Uterus (tissue), 2 donors: Measurements from ENCODE around the gene WDR36.

Experiments
- POLR2A ChIP-seq, 2 donors: fragments of 450-650 bp; IDR thresholded peaks; one replicate each; pipeline ENCODE4 v1.6.1; 2016; ENCODE audit warnings: antibody characterized with exemption in 2 of 2, mild to moderate bottlenecking in 1 of 2, moderate library complexity in 1 of 2
- TF ChIP-seq, protein P1 (sequence below), 4 experiments: fragments of 200-600 bp in 2 of 4; fragments of 450-650 bp in 2 of 4; sonication (generic) in 2 of 4; IDR thresholded peaks; one replicate each; pipeline ENCODE4 v1.5.1; 2016 to 2019; ENCODE audit warnings: antibody characterized with exemption in 4 of 4, mild to moderate bottlenecking in 2 of 4, moderate library complexity in 1 of 4

DNA sequence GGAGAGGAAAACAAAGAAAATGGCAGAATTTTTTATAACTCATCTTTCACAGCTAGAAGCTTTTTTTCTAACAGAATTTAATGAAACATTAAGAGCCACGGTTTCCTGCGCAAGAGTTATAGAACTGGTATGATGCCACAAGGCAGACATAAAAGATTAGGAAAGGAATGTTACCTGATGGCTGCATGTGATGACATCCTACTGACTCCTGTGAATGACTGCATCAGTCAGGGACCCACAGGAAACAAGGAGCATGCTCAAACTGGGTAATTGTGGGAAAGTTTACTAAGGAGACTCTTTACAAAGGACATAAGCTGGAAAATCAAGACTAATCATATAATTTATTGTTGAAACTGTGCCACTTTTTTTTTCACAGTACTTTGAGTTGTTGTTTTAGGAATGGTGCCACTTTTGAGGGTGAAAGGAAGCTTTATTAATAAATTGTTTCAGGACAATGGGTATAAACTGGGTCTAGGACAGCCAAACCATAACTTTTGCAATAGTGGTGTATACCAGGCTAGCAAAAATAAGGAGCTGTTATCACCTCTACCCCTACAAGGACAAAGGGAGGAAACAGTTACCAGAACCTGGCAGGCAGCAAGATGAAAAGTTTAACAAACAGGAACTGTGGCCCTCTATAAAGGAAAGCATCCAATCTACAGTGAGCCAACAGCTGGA is 25.7 kb upstream of the WDR36 start:
- TF ChIP-seq, protein P1, sequence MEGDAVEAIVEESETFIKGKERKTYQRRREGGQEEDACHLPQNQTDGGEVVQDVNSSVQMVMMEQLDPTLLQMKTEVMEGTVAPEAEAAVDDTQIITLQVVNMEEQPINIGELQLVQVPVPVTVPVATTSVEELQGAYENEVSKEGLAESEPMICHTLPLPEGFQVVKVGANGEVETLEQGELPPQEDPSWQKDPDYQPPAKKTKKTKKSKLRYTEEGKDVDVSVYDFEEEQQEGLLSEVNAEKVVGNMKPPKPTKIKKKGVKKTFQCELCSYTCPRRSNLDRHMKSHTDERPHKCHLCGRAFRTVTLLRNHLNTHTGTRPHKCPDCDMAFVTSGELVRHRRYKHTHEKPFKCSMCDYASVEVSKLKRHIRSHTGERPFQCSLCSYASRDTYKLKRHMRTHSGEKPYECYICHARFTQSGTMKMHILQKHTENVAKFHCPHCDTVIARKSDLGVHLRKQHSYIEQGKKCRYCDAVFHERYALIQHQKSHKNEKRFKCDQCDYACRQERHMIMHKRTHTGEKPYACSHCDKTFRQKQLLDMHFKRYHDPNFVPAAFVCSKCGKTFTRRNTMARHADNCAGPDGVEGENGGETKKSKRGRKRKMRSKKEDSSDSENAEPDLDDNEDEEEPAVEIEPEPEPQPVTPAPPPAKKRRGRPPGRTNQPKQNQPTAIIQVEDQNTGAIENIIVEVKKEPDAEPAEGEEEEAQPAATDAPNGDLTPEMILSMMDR (IDR thresholded peaks at IDR 0.05) = no peak
- TF ChIP-seq POLR2A (IDR thresholded peaks at IDR 0.05) = no peak
